HG03097 (cell line): ENCODE measurements around the gene STRN3.
"Not testable (repeated sequence)": the region's sequence is repeated elsewhere in the genome, so short reads cannot be mapped to it uniquely, and the experiment has no call there.

ENCODE experiments used
- ATAC-seq: cut with Tn5 transposase; IDR thresholded peaks from one replicate; pipeline ENCODE4 v1.9.1; 2021; ENCODE audit not compliant: unreplicated experiment, low FRiP score

The STRN3 gene

DNA sequence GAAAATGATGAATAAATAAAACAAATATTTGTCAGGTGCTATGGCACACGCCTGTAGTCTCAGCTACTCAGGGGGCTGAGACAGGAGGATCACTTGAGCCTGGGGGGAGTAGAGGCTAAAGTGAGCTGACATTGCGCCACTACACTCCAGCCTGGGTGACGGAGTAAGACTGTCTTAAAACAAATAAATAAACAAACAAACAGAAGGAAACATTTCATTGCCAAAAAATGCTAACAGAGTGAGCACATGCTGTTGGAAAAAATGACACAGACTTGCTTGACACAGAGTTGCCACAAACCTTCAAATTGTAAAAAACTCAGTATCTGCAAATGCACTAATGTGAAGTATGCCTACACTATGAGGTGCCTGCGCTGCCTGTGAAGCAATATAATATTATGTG, 51.6 kb downstream of the STRN3 start:
- no peak for ATAC-seq

- no peak for ATAC-seq
Measured at GRCh38 chr14:30972882-30973582, 53.1 kb downstream of the STRN3 start.

DNA sequence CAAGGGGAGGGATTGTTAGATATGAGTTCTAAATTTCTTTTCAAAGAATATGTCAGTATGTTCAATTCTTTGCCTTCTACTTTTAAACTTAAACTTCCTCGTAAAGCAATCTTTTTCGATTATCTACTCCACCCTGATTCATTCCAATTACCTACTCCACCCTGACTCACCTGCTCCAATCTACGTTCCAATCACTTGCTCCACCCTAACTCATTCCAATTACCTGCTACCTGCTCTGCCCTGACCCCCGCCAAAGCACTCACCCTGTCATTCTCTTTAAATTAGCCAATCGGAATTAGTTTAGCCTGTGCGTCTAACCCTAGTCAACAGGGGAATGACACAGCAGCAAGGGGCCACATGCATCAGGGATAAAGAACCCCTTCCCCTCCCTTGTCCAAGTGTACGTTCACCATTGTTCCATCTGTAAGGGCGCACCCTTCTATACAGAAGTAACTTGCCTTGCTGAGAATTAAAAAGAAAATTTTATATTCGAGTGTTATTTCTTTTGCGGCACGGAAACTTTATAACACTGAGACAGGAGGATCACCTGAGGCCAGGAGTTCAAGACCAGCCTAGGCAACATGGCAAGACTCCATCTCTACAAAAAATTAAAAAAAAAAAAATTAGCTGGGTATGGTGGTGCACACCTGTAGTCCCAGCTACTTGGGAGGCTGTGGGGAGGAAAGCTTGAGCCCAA, 54.0 kb downstream of the STRN3 start:
- ATAC-seq = not testable (repeated sequence)

GRCh38 chr14:30971586-30971985, 54.6 kb downstream of the STRN3 start:
- no peak for ATAC-seq

GRCh38 chr14:30969796-30970195, 56.4 kb downstream of the STRN3 start:
- not testable (repeated sequence) for ATAC-seq

GRCh38 chr14:30967364-30968098, 58.6 kb downstream of the STRN3 start:
- ATAC-seq = not testable (repeated sequence)

DNA sequence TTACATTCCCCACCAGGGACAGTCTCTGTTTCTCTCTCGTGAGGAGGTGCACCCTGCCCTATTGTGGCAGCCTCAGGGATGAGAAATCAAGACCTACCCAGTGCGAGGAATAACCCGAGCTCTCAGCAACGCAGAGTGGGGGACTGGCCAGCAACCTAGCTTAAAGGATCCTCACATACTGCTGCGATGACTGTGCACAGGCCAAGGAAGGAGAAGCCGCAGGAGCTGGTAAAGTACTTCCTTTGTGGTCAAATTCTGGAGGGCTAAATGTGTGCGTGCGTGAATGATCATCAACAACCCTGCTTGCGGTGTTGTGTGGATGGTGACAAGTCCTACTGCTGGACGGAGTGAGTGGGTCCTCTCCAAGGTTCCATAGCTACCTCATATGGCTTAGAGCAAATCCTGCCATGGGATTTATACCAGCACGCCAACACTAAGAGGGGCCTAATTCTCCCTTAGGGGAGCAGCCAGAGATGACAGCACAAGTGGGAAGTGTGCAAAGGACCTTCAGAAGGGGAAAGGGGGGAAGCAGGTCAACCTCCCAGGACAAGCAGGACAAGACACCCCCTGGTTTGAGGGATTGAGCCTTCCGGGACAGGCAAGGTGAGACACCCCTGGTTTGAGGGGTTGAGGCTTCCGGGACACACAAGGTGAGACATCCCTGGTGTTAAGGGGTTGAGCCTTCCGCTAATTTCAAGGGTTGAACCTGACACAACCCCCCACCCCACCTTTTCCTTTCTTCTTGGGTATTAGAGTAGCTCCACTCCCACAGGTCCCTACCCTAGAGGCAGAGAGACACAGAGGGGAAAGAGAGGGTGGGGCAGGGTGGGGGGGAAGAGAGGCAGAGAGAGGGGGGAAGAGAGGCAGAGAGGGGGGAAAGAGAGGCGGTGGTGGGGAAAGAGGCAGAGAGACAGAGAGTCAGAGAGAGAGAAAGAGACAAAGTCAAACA, 59.5 kb downstream of the STRN3 start:
- ATAC-seq = no peak

DNA sequence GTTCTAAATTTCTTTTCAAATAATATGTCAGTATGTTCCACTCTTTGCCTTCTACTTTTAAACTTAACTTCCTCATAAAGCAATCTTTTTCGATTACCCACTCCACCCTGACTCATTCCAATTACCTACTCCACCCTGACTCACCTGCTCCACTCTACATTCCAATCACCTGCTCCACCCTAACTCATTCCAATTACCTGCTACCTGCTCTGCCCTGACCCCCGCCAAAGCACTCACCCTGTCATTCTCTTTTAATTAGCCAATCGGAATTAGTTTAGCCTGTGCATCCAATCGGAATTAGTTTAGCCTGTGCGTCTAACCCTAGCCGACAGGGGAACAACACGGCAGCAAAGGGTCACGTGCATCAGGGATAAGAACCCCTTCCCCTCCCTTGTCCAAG, 60.3 kb downstream of the STRN3 start:
- not testable (repeated sequence) for ATAC-seq

- ATAC-seq = not testable (repeated sequence)
Measured at GRCh38 chr14:30962537-30962936, 63.6 kb downstream of the STRN3 start.

DNA sequence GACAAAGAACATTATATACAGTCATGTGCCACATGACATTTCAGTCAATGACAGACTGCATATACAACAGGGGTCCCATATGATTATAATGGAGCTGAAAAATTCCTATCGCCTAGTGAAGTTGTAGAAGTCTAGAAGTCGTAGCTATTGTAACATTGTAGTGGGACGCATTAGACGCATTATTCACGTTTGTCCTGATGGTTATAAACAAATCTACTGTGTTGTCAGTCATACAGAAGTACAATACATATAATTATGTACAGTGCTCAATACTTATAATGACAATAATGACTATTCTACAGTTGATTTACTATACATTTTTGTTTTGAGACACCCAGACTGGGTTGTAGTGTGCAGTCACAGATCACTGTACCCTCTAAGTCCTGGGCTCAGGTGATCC, 64.8 kb downstream of the STRN3 start:
- ATAC-seq = no peak

DNA sequence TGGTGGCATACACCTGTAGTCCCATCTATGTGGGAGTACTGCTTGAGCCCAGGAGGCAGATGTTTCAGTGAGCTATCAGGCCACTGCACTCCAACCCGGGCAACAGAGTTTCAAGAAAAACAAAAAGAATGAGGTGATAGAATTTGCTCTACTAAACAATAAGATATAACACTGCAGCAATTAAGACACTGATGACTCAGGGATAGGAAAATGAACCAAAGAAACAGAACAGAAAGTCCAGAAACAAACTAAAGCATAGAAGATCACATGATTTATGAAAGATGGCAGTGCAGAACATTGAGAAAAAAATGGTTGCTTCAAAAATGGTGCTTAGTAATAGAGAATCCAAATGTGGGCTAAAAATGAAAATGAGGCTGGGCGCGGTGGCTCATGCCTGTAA, 66.0 kb downstream of the STRN3 start:
- ATAC-seq = no peak

DNA sequence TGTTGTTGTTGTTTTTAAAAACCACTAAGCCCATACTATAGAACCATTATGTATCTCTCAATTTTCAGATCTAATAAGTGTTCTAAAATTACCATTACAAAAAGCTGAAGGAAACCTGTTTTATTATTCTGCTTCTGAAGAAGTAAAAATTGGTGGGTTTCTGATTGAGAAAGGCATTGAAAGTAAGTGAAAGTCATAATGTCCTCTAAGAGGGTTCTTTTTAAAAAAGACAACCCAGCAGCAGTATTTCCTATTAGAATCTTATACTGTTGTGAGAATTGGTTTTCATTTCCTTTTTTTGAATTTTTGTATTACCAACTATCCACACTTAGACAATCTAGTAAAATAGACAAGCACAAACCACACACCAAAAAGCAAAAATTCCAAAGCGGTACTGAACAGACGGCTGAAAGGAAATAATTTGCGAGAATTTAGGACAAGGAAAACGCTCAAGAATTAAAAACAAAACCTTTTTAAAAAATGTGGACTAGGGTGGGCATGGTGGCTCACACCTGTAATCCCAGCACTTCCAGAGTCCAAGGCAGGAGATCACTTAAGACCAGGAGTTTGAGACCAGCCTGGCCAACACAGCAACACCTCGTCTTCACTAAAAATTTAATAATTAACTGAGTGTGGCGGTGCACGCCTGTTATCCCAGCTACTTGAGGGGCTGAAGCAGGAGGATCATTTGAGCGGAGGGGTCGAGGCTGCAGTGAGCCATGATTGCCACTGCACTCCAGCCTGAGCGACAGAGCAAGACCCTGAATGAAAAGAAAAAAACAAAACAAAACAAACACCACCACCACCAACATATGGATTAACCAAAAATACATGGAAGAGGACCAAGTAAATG, 67.4 kb downstream of the STRN3 start:
- ATAC-seq = no peak

DNA sequence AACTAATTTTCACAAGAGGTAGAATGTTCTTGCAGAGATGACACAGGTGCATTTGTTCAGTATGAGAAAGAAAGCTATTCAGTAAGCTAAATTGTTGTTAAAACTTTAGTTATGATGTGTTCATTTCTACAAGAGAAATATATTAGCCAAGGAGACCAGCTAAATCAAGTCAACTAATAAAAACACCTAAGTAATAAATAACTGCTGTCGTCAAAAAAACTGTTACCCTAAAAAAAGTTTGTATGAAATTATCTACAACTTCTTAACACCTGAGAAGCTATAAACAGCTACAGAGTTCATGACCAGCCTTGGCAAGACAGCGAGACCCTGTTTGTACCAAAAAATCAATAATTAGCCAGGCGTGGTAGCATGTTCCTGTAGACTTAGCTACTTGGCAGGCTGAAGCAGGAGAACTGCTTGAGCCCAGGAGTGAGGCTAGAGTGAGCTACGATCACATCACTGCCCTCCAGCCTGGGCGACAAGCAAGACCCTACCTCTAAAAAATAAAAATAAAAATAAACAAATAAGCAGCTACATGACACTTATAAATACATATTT, 68.3 kb downstream of the STRN3 start:
- ATAC-seq = no peak

DNA sequence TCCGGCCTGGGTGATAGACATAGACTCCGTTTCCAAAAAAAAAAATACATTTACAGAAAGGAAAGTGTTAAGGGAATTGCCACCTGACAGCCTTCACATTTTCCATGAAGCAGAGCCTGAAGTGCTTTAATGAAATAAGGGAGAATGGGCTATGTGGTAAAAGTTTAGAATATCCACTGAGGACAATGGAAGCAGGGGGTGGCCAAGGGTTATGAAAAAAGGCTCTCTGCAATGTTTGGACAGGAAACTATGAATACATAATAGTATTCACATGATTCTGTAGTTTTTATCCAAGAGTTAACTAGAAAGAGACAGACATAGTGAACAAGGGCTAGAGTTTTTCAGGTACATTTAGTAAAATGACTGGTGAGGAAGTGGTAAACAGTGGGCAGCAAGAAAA, 76.5 kb downstream of the STRN3 start:
- ATAC-seq = no peak

DNA sequence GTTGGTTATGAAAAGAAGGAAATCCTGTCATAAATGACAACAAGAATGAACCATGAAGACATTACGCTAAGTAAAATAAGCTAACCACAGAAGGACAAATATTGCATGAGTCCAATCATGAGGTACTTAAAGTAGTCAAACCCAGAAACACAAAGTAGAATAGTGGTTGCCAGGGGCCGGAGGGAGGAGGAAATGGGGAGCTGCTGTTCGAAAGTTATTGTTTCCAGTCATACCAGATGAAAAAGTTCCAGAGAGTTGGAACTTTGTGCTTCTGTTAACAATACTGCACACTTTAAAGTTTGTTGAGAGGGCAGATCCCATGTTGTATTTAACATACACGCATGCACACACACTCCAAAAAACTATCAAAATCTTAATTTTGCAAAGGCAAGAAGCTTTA, 82.5 kb downstream of the STRN3 start:
- no peak for ATAC-seq

DNA sequence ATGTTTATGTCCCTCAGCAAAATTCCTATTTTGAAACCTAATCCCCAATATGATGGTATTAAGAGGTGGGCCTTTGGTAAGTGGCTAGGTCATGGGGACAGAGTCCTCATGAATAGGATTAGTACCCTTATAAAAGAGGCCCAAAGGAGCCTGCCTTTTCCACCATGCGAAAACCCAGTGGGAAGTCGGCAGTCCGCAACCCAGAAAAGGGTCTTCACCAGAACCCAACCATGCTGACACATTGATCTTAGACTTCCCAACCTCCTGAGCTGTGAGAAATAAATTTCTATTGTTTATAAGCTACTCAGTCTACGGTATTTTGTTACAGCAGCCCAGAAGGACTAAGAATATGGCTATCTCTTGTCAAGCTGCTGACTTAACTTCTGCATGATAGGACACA, 85.3 kb downstream of the STRN3 start:
- ATAC-seq = no peak

GRCh38 chr14:30938617-30939016, 87.6 kb downstream of the STRN3 start:
- no peak for ATAC-seq

DNA sequence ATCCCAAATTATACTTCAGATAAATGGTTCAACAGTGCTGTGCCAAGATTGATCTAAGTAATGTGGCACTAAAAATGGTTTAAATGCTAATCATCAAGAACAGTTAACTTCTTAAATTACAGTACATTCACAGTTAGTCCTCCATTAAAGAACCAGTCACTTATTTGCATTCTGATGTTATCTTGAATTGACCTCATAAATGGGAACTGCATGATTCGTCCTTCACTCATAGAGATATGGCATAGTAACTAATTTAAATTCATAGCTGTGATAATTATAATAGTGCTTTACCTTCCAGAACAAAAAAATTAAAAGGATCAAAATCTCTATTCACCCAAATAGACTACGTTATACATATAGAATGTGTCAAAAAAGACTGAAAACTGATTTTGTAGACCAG, 90.7 kb downstream of the STRN3 start:
- ATAC-seq = no peak

DNA sequence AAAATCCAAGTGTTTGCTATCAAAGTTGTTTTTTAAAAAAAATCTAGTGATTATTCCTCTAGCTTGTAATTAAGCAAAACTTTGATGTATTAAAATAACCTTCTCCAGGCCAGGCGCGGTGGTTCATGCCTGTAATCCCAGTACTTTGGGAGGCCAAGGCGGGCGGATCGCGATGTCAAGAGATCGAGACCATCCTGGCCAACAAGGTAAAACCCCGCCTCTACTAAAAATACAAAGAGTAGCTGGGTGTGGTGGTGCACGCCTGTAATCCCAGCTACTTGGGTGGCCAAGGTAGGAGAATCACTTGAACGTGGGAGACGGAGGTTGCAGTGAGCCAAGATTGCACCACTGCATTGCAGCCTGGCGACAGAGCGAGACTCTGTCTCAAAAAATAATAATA, 92.2 kb downstream of the STRN3 start:
- not testable (repeated sequence) for ATAC-seq
